Astrocyte (in vitro differentiated cells and primary cell): ENCODE results near the gene ZNF786. TPM values are rescaled to one million over a fixed set of nuclear protein-coding genes. Genes with fewer than 3 reads are reported as not detected.

Experiments
- DNase-seq: peaks from one replicate; pipeline ENCODE4 v3.0.0-alpha.2; 2010; ENCODE audit warnings: low read depth
- FAIRE-seq: peaks from 2 replicates; lab custom pipeline; 2011; peaks lifted over from hg19 to GRCh38; lab: Jason Lieb, UNC
- H2AFZ ChIP-seq: 2 replicates; pipeline ENCODE4 v1.6.0; 2012; ENCODE audit warnings: low read depth, low read length, inconsistent platforms
- H3K27ac ChIP-seq: 2 replicates; pipeline ENCODE4 v1.5.1; 2011; ENCODE audit warnings: low read depth, low read length, inconsistent platforms
- H3K27me3 ChIP-seq: 2 replicates; pipeline ENCODE4 v1.6.0; 2011; ENCODE audit warnings: low read length, inconsistent platforms; ENCODE audit not compliant: insufficient read depth
- H3K36me3 ChIP-seq: 2 replicates; pipeline ENCODE4 v1.5.1; 2011; ENCODE audit warnings: low read length, inconsistent platforms; ENCODE audit not compliant: insufficient read depth
- H3K4me1 ChIP-seq: 2 replicates; pipeline ENCODE4 v1.5.1; 2011; ENCODE audit warnings: low read length, inconsistent platforms; ENCODE audit not compliant: insufficient read depth
- H3K4me2 ChIP-seq: 2 replicates; pipeline ENCODE4 v1.6.0; 2012; ENCODE audit warnings: low read length, inconsistent platforms
- H3K4me3 ChIP-seq: 2 replicates; pipeline ENCODE4 v1.5.1; 2011; ENCODE audit warnings: low read depth, mild to moderate bottlenecking, low read length, inconsistent platforms; ENCODE audit not compliant: insufficient read depth
- H3K79me2 ChIP-seq: 2 replicates; pipeline ENCODE4 v1.6.0; 2012; ENCODE audit warnings: mild to moderate bottlenecking, low read length, inconsistent platforms; ENCODE audit not compliant: insufficient read depth
- H3K9ac ChIP-seq: 2 replicates; pipeline ENCODE4 v1.6.0; 2012; ENCODE audit warnings: mild to moderate bottlenecking, low read length, inconsistent platforms
- H3K9me3 ChIP-seq: 2 replicates; pipeline ENCODE4 v1.5.1; 2012; ENCODE audit warnings: low read depth, mild to moderate bottlenecking, low read length, inconsistent platforms; ENCODE audit not compliant: insufficient read depth
- H4K20me1 ChIP-seq: 2 replicates; pipeline ENCODE4 v1.6.0; 2012; ENCODE audit warnings: low read length, inconsistent platforms; ENCODE audit not compliant: insufficient read depth
- H3K27ac Mint-ChIP-seq: one replicate; pipeline ENCODE4 v1.8.0; 2021; ENCODE audit warnings: mild to moderate bottlenecking, mixed read lengths; ENCODE audit not compliant: unreplicated experiment
- H3K27me3 Mint-ChIP-seq: one replicate; pipeline ENCODE4 v1.8.0; 2021; ENCODE audit warnings: low read depth, mixed read lengths; ENCODE audit not compliant: unreplicated experiment
- H3K36me3 Mint-ChIP-seq: one replicate; pipeline ENCODE4 v1.8.0; 2021; ENCODE audit warnings: low read depth, mixed read lengths; ENCODE audit not compliant: unreplicated experiment
- H3K4me1 Mint-ChIP-seq: one replicate; pipeline ENCODE4 v1.8.0; 2021; ENCODE audit warnings: low read depth, mixed read lengths; ENCODE audit not compliant: unreplicated experiment
- H3K4me3 Mint-ChIP-seq: one replicate; pipeline ENCODE4 v1.8.0; 2021; ENCODE audit warnings: mild to moderate bottlenecking, moderate library complexity, mixed read lengths; ENCODE audit not compliant: unreplicated experiment
- H3K9me3 Mint-ChIP-seq: one replicate; pipeline ENCODE4 v1.8.0; 2021; ENCODE audit warnings: mild to moderate bottlenecking, mixed read lengths; ENCODE audit not compliant: unreplicated experiment
- EZH2 ChIP-seq: IDR thresholded peaks from 2 replicates; pipeline ENCODE4 v1.6.1; 2012; ENCODE audit warnings: mild to moderate bottlenecking, low read length, inconsistent platforms; ENCODE audit not compliant: insufficient read depth
- total RNA-seq: library from RNA; stranded (reverse); gene quantifications from 2 replicates; pipeline ENCODE4 v1.2.1, GENCODE V29; 2021
- TF ChIP-seq, protein P1 (sequence below): IDR thresholded peaks from 2 replicates; pipeline ENCODE4 v1.5.1; 2011; ENCODE audit warnings: low read depth, mild to moderate bottlenecking, inconsistent platforms, low read length, moderate library complexity; ENCODE audit not compliant: insufficient read depth

Gene ZNF786
- total RNA-seq, 1 donor from 2014 or later, result 9.9 TPM

GRCh38 chr7:149087376-149087775, 3.1 kb downstream of the ZNF786 start:
- peaks cover 40% of the 10 kb centered on the region for H3K79me2 ChIP-seq
- peaks cover 3% of the 10 kb centered on the region for H3K9me3 Mint-ChIP-seq

DNA sequence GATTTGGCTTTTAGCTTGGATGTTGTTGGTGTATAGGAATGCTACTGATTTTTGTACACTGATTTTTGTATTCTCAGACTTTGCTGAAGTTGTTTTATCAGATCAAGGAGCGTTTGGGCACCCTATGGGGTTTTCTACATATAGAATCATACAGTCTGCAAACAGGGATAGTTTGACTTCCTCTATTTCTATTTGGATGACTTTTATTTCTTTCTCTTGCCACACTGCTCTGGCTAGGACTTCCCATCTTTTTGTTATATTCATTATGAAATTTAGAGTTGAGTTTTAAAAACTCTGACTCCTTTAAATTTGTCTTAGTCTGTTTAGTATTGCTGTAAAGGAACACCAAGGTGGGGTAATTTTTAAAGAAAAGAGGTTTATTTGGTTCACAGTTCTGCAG, 4.7 kb downstream of the ZNF786 start:
- no peak overlapping the region for H3K27ac Mint-ChIP-seq
- H3K27me3 ChIP-seq, result no peaks in the 10 kb centered on the region
- peaks cover 2% of the 10 kb centered on the region for H3K4me1 Mint-ChIP-seq
- peaks cover 40% of the 10 kb centered on the region for H3K79me2 ChIP-seq
- no peak for DNase-seq
- no peaks in the 10 kb centered on the region for H3K36me3 ChIP-seq
- H3K27me3 Mint-ChIP-seq, result no peaks in the 10 kb centered on the region
- peaks cover 3% of the 10 kb centered on the region for H3K9me3 Mint-ChIP-seq
- no peaks in the 10 kb centered on the region for H3K9me3 ChIP-seq
- no peak overlapping the region for H3K27ac ChIP-seq
- no peak overlapping the region for H3K9ac ChIP-seq
- H2AFZ ChIP-seq, result no peak overlapping the region
- peaks cover 3% of the 10 kb centered on the region for H4K20me1 ChIP-seq
- peaks cover 2% of the 10 kb centered on the region for H3K4me1 ChIP-seq
- H3K4me2 ChIP-seq, result no peak overlapping the region
- no peak overlapping the region for H3K4me3 Mint-ChIP-seq
- TF ChIP-seq, protein P1, sequence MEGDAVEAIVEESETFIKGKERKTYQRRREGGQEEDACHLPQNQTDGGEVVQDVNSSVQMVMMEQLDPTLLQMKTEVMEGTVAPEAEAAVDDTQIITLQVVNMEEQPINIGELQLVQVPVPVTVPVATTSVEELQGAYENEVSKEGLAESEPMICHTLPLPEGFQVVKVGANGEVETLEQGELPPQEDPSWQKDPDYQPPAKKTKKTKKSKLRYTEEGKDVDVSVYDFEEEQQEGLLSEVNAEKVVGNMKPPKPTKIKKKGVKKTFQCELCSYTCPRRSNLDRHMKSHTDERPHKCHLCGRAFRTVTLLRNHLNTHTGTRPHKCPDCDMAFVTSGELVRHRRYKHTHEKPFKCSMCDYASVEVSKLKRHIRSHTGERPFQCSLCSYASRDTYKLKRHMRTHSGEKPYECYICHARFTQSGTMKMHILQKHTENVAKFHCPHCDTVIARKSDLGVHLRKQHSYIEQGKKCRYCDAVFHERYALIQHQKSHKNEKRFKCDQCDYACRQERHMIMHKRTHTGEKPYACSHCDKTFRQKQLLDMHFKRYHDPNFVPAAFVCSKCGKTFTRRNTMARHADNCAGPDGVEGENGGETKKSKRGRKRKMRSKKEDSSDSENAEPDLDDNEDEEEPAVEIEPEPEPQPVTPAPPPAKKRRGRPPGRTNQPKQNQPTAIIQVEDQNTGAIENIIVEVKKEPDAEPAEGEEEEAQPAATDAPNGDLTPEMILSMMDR, result no peak
- no peak for TF ChIP-seq EZH2
- peaks cover 9% of the 10 kb centered on the region for H3K36me3 Mint-ChIP-seq
- FAIRE-seq, result no peak
- no peak overlapping the region for H3K4me3 ChIP-seq

More at GRCh38 chr7:149087376-149087775, 3.1 kb downstream of the ZNF786 start:
- peaks cover 6% of the 10 kb centered on the region for H3K4me1 Mint-ChIP-seq
- Histone ChIP-seq H3K4me2 (no peak overlapping the region), H3K4me3 (no peak overlapping the region), H3K36me3 (no peaks in the 10 kb centered on the region), H4K20me1 (peaks cover 3% of the 10 kb centered on the region), H3K4me1 (peaks cover 10% of the 10 kb centered on the region), H3K9ac (no peak overlapping the region), H3K27ac (no peak overlapping the region), H2AFZ (no peak overlapping the region), H3K9me3 (no peaks in the 10 kb centered on the region), H3K27me3 (no peaks in the 10 kb centered on the region)
- FAIRE-seq (no peak), DNase-seq (no peak)
- no peaks in the 10 kb centered on the region for H3K27me3 Mint-ChIP-seq
- no peak overlapping the region for H3K4me3 Mint-ChIP-seq
- TF ChIP-seq, protein P1, result no peak
- no peak for TF ChIP-seq EZH2
- H3K27ac Mint-ChIP-seq, result no peak overlapping the region
- peaks cover 9% of the 10 kb centered on the region for H3K36me3 Mint-ChIP-seq

DNA sequence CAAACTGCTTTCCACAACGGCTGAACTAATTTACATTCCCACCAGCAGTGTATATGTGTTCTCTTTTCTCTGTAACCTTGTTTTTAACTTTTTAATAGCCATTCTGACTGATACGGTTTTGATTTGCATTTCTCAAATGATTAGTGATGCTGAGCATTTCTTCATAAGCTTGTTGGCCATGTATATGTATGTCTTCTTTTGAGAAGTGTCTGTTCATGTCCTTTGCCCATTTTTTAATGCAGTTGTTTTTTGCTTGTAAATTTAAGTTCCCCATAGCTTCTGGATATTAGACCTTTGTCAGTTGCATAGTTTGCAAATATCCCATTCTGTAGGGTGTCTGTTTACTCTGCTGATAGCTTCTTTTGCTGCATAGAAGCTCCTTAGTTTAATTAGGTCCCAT, 6.1 kb downstream of the ZNF786 start:
- H3K4me2 ChIP-seq, result no peak overlapping the region
- FAIRE-seq (no peak), DNase-seq (no peak)
- peaks cover 3% of the 10 kb centered on the region for H4K20me1 ChIP-seq
- TF ChIP-seq, protein P1, result no peak
- no peak for TF ChIP-seq EZH2
- Mint-ChIP-seq H3K4me1 (peaks cover 2% of the 10 kb centered on the region), H3K27me3 (no peaks in the 10 kb centered on the region), H3K9me3 (peaks cover 3% of the 10 kb centered on the region), H3K36me3 (peaks cover 16% of the 10 kb centered on the region), H3K4me3 (no peak overlapping the region), H3K27ac (no peak overlapping the region)
- H3K4me3 ChIP-seq, result no peak overlapping the region
- no peak overlapping the region for H3K9ac ChIP-seq
- no peaks in the 10 kb centered on the region for H3K4me1 ChIP-seq
- no peaks in the 10 kb centered on the region for H3K27me3 ChIP-seq
- H3K27ac ChIP-seq, result no peak overlapping the region
- no peaks in the 10 kb centered on the region for H3K36me3 ChIP-seq
- H3K9me3 ChIP-seq, result no peaks in the 10 kb centered on the region
- H3K79me2 ChIP-seq, result peaks cover 35% of the 10 kb centered on the region
- no peak overlapping the region for H2AFZ ChIP-seq
